Fibroblast of lung (primary cell): Measurements from ENCODE around the gene COL6A6.
A peak's percentile ranks its signal among the peaks of the same experiment; 100 is the strongest.

ENCODE experiments used
- EZH2 ChIP-seq: IDR thresholded peaks from 2 replicates; pipeline ENCODE4 v1.5.1; 2012; ENCODE audit warnings: low read length, control low read depth, mild to moderate bottlenecking; ENCODE audit errors: missing control alignments
- TF ChIP-seq, protein P1 (sequence below), 2 donors: IDR thresholded peaks in 1 of 2; conservative IDR thresholded peaks in 1 of 2; 1 replicate in 1 of 2; 2 replicates in 1 of 2; pipeline ENCODE4 v1.5.1; 2011 to 2012; ENCODE audit warnings: low read length in 2 of 2, control low read depth in 1 of 2, inconsistent platforms in 1 of 2, low read depth in 1 of 2, mild to moderate bottlenecking in 1 of 2

DNA sequence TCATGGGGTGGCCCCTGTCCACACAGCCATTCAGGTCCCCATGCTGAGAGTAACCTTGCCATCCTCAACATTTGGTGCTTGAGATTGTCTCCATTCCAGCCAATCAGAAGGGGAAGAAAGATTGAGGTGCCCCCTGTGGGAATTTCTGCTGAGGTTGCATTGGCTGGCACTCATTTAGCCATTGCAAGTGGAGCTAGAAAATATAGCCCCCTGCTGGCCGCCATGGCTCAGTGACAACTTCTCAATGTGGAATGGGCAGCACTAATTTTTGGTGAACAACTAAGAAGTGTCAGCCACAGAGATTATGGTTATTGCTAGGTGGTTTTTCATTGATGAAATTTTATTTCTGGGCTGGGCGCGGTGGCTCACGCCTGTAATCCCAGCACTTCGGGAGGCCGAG lies 22.0 kb downstream of the COL6A6 start:
- TF ChIP-seq, protein P1, sequence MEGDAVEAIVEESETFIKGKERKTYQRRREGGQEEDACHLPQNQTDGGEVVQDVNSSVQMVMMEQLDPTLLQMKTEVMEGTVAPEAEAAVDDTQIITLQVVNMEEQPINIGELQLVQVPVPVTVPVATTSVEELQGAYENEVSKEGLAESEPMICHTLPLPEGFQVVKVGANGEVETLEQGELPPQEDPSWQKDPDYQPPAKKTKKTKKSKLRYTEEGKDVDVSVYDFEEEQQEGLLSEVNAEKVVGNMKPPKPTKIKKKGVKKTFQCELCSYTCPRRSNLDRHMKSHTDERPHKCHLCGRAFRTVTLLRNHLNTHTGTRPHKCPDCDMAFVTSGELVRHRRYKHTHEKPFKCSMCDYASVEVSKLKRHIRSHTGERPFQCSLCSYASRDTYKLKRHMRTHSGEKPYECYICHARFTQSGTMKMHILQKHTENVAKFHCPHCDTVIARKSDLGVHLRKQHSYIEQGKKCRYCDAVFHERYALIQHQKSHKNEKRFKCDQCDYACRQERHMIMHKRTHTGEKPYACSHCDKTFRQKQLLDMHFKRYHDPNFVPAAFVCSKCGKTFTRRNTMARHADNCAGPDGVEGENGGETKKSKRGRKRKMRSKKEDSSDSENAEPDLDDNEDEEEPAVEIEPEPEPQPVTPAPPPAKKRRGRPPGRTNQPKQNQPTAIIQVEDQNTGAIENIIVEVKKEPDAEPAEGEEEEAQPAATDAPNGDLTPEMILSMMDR (conservative IDR thresholded peaks at IDR 0.05 in 1 of 2, IDR thresholded peaks at IDR 0.05 in 1 of 2; ENCODE audit: low read depth in 1 of 2, low read length in 2 of 2), result peak; percentile 60 to 69
- TF ChIP-seq EZH2, result no peak
